Caki2 (cell line): Measurements from ENCODE around the gene TPPP. TPM values are rescaled to one million over a fixed set of nuclear protein-coding genes. Genes with fewer than 3 reads are reported as not detected.
"Not testable (repeated sequence)": the region's sequence is repeated elsewhere in the genome, so short reads cannot be mapped to it uniquely, and the experiment has no call there.

Experiments
- DNase-seq: peaks from one replicate; pipeline ENCODE4 v3.0.0-alpha.2; 2015; ENCODE audit warnings: low read depth
- in situ Hi-C: cut with HindIII; loops from 2 replicates; pipeline ENCODE4 v1.10.0; 2016; ENCODE audit warnings: low sequenced_read_pairs, low pct_unique_long_range_greater_than_20kb, mixed read lengths
- total RNA-seq: library from RNA; depleted of rRNA; stranded (reverse); fragments of >200 nt; shearing (Covaris generic); gene quantifications from 2 replicates; pipeline ENCODE4 v1.2.3, GENCODE V29; 2014; ENCODE audit warnings: low replicate concordance

Gene TPPP
- total RNA-seq, 1 experiment from 2014 or later: 0.34 TPM

DNA sequence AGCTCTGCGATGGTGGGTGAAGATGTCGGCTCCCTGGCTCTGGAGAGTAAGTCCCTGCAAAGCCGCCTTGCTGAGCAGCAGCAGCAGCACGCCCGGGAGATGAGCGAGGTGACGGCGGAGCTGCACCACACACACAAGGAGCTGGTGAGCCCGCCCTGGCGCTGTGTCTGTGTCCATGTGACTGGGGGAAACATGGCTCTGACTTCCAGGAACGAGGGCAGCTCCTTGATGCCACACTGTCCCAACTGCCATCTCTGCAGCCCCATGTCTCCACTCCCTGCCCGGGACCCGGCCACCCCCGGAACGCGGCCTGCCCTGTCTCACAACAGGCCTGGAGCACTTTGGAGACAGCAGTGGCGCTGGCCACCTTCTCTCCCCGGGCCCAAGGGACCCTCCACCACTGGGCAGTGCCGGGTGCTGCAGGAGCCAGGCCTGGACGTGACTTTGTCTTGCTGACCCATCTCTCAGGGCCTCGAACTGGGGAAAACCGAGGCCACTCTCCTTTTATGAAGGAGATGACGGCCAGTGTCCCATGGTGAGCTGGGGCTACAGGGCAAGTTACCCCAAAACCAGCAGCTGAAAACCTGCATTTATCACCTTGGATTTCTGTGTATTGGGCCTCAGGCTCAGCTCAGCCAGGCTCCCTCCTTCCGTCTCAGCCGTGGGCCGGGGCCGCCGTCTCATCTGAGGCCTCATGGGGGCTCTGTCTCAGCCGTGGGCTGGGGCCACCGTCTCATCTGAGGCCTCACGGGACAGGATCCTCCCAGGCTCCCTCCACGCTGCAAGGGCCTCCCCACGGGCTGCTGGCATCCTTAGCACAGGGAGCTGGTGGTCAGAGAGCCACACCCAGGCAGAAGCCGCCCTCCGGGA is 52.5 kb downstream of the TPPP start:
- no peak for DNase-seq
- in situ Hi-C loops: no loop called here

DNA sequence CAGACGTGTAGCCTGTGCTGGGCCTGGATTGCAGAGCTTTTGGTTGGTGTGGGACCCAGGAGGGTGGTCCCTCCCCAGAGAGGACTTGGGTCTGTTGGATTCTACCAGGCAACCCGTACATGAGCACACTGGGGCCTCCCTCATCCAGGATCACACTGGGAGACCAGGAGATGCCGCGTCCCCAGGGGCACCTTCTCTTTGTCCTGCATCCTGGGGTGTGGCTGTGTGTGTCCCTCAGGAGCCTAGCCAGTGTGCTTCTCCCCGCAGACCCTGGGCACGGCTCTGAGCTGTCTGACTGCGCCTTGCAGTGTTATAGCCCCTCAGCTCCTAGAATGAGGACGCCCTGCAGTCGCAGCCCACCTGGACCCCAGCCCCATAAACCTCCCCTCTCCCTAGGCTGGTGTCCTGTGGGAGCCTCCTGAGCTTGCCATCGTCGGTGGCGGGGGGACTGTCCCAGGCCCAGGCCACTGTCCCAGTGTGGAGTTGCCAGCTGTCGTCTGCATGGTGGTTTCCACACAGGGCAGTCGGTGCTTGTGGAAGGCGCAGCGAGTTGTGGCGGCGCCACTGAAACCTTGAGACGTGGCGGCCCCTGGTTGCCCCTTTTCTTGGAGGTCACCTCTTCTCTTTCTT is 53.5 kb downstream of the TPPP start:
- in situ Hi-C loops: no loop called here
- DNase-seq: no peak

DNA sequence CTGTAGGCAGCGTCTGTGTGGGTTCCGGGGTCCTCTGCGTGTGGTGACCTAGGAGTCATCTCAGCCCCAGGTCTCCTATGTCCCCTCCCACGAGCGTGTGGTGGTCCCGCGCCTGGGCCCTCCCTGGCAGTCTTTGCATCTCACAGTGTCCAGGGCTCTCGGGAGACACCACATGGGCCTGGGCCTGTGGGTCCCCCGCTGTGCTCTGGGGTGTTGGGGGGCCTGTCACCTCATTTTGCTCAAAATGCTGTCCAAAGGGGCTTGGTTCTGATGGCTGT is 54.0 kb downstream of the TPPP start:
- in situ Hi-C loops: no loop called here
- no peak for DNase-seq

DNA sequence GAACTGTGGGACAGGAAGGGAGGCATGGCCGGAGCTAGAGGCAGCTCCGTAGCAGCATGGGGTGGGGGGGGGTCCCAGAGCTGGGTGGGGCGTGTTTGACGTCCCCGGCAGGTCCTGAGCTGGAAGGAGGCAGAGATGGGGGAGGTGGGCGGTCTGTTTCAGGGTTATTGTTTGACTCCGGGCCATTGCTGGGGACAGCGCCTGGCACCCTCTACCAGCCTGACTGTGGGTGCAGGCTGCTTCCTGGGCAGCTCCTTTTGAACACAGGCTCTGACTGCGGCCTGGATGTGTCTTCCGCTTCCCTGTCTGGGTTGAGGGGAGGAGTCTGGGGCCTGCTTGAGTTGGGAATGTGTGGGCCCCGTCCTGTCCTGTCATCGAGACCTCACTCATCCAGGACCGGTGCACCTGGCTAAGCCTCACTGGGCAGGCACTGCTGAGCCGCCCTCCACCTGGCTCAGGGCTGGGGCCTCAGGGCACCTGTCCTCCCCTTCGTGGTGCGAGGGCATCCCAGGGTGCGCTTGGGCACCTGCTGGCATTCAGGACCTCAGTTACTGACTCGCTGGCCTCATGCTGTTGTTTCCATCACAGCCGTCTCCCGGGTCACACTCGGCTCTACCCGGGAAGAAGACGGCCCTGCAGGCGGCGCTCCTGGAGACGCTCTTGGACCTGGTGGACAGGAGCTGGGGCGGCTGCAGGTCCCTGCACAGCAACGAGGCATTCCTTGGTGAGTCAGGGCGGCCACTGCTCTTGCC is 54.5 kb downstream of the TPPP start:
- in situ Hi-C loops: no loop called here
- DNase-seq: no peak

DNA sequence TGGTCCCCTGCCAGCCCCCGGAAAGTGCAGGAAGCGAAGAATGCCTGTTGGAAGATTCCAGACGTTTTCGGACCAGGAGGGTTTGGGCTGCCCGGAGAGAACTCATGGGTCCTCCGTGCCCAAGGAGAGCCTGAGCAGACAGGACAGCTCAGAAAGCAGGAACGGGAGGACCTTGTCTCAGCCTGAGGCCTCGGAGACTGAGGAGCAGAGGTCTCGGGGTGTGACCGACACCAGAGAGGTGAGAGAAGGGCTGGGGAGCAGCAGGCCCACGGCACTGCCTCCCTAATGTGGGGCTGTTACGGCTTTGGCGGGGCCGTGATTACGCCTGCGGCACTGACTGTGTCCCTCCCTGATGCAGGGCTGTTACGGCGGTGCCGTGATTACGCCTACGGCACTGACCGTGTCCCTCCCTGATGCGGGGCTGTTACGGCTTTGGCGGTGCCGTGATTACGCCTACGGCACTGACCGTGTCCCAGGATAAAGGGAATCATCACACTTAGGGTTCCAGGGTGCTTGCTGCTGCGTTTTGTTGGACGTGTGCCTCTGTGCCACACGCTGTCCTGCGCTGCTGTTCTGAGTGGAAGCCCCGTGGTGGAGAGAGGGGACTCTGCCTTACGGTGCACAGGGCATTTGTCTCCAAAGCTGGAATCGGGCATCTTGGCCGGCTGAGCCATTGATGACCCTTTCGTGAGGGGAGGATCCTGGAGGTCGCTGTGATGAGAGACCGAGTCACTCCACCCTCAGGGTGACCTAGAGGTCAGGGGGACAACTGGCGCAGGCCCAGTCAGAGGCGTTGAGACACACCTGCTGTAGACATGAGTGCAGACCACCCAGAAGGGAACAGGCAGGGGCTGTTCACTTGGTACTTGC is 55.3 kb downstream of the TPPP start:
- no peak for DNase-seq
- in situ Hi-C loops: no loop called here

DNA sequence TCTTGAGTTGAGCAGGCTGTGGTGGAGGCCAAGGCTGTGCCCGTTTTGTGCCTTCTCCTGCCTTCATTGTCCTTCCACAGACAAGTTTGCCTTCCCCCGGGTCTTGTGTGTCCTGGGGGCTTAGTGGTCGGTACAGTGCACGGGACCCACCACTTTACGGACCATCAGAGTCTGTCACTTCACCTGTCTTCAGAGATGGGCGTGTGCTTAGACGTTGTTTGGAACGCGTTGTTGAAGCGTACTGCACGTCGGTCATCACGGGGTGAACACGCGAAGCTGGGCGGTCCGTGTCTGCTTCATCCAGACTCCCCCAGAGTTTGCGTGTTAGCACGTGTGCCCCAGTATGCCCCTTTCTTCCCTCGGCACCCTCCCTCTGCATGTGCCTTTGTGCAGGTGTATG is 56.2 kb downstream of the TPPP start:
- in situ Hi-C loops: no loop called here
- DNase-seq: no peak

DNA sequence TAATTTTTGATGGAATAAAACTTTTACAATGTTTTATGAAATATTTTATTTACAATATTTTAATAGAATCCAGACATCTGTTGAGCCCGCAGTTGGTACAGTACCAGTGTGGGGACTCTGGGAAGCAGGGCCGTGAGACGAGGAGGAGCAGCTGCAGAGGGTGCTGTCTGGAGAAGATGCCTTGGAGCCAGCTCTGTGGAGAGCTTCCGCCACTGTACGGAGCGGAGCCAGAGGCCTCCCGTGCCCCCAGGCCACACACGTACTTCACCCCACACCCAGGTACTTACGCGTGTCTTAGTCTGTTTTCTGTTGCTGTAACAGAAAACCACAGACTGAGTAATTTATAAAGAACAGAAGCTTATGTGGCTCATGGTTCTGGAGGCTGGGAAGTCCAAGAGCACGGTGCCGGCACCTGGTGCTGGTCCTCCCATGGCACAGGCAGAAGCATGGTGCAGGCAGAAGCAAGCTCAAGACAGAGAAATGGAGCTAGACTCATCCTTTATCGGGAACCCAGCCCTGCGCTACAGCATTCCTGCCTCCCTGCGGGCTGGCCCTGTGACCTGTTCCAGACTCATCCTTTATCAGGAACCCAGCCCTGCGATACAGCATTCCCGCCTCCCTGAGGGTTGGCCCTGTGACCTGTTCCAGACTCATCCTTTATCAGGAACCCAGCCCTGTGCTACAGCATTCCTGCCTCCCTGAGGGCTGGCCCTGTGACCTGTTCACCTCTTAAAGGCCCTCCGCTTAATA is 57.7 kb downstream of the TPPP start:
- in situ Hi-C loops: no loop called here

DNA sequence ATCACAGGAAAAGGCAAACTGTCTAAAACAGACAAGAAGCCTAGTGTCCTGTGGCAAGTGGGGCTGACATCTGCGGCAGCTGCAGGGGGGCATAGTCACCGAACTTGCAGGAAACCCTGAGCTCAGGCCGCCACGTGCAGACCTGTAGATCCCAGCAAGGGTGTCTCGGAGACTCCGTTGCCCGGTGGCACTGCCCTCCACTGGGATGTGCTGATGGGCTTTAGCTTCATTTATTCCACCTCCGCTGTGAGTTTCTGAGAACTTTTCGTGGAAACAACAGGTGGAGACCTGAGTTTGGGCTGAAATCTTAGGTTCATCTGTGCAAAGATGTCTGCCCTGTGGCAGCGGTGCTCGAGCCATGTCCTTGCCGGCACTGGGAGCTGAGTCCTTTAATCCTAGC is 59.0 kb downstream of the TPPP start:
- in situ Hi-C loops: no loop called here
- DNase-seq: no peak

More for the DNA sequence above, 57.7 kb downstream of the TPPP start:
- no peak for DNase-seq

DNA sequence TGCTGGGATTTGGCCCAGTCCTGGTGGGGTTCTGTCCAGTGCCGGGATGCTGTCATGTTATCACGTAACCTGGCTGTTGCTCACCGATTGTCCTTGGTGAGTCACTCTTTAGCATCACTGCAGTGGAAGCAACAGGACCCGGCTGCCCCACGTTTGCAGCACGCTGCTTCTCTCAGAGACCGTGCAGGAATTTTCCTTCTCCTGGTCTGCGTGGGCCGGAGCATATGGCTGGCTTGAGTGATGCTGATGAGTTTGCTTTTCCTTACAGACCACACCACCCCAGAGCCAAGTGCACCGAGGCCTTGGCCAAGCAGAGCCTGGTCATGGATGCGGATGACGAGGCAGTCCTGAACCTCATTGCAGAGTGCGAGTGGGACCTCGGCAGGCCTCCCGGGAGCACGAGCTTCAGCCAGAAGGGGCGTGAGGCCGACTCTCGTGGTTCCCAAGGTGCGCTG is 59.6 kb downstream of the TPPP start:
- in situ Hi-C loops: no loop called here
- no peak for DNase-seq

DNA sequence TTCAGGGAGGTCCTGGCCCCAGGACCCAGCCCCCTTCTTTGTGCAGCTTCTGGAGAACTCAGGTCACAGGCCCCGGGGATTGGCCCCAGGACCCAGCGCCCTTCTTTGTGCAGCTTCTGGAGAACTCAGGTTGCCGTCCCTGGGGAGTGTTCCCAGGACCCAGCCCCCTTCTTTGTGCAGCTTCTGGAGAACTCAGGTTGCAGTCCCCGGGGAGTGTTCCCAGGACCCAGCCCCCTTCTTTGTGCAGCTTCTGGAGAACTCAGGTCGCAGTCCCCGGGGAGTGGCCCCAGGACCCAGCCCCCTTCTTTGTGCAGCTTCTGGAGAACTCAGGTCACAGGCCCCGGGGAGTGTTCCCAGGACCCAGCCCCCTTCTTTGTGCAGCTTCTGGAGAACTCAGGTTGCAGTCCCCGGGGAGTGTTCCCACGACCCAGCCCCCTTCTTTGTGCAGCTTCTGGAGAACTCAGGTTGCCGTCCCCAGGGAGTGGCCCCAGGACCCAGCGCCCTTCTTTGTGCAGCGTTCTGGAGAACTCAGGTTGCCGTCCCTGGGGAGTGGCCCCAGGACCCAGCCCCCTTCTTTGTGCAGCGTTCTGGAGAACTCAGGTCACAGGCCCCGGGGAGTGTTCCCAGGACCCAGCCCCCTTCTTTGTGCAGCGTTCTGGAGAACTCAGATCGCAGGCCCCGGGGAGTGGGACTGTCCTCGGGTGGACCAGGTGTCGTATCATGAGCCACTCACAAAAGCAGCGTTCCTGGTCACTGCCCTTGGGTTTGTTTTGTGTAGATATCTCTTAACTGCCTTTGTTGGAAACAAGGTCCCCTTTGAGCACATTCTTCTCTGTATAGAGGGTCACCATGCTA is 64.6 kb downstream of the TPPP start:
- in situ Hi-C loops, DNase-seq: not testable (repeated sequence)

DNA sequence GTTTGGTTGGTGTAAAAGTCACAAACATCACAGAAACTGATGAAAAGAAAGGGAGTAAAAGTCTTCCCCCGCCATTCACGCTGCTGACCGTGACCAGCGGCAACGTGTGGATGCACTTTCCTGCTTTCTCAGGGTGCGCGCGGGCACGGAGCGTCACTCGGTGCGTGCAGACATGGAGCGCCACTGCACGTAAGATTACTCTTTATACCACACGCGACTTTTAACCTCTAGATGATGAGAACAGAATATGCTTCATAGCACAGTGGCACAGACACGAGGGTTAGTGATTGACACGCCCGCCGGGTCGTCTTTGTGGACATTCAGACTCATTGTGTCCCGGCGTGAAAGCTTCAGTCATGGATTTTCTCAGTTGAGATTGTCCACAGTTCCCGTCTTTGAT is 65.3 kb downstream of the TPPP start:
- DNase-seq: no peak
- in situ Hi-C loops: no loop called here

DNA sequence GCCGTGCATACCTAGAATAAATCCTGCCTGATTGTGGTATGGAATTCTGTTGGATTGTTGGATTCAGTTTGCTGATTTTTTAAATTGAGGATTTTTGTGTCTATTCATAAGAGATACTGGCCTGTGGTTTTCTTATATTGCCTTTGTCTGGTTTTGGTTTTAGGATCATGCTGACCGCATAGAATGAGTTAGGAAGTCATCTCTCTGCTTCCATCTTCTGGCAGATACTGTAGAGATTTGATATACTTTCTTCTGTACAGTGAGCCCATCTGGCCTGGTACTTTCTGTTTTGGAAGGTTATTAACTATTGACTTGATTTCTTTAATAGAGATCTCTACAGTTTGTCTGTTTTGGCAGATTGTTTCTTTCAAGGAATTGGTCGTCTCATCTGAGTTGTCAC is 66.3 kb downstream of the TPPP start:
- DNase-seq: no peak
- in situ Hi-C loops: no loop called here

DNA sequence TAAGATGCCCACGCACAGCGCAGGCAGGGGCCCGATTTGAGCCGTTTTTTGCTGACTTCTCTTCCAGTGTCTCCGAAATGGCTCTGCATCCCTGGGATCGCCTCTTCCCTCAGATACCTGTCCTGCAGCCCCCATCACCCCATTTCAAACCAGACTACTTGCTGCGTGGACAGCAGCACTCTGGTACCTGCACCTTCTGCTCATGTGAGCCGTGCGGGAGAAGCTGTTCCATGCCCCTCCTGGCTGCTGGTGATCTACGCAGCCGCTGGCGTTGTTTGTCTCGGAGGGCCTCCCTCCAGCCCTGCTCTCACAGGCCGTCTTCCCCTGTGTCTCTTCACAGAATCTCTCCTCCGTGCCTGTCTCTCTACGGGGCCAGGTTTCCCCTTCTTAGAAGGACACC is 67.6 kb downstream of the TPPP start:
- in situ Hi-C loops: no loop called here
- DNase-seq: no peak

DNA sequence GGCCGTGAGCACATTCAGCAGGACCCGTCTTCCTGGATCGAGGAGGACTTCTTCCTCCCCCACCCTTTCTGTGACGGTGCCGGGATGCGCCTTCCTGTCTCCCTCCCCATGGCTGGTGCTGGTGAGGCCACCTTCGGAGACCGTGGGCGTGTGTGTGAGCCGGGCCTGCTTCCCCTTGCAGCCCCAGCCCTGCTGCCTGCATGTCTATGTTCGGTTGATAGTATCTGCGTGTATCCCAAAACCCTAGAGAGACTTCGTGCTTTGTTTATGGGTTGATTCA is 68.3 kb downstream of the TPPP start:
- no peak for DNase-seq
- in situ Hi-C loops: no loop called here

DNA sequence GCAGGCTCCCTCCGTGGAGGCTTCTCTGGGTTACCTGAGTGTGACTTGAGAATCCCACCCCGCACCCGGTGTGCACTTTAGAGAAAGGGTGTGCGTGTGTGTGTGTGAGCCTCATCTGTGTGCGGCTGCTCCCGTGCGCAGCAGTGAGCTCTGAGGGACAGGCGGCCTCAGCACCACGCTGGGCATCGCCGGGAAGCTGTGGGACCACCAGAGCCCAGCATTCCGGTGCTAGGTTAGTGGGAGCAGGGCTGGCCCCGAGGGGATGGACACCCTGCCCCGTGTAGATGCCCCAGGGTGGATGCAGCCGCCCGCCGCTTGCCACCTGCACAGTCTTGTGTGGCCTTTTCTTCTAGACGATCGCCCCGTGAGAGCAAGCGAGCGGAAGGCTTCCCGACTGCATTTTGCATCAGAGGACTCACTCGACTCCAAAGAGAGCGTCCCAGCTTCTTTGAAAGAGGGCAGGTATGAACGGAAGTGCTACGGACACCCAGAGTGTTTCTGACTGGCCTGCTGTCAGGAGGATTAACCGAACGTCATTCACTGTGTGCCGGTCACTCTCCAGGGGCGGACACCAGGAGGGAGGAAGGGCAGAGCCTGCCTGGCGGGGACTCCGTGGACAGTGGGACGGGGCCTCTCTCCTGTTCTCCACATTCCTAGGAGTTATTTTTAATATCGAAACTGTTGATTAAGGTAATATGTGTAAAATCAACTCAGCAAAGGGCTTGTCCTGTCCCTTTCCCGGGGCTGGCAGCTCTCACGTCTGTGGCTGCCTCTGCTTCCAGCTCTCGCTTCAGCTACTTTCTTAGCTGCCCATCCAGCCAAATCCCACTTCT is 68.8 kb downstream of the TPPP start:
- DNase-seq: no peak
- in situ Hi-C loops: no loop called here

DNA sequence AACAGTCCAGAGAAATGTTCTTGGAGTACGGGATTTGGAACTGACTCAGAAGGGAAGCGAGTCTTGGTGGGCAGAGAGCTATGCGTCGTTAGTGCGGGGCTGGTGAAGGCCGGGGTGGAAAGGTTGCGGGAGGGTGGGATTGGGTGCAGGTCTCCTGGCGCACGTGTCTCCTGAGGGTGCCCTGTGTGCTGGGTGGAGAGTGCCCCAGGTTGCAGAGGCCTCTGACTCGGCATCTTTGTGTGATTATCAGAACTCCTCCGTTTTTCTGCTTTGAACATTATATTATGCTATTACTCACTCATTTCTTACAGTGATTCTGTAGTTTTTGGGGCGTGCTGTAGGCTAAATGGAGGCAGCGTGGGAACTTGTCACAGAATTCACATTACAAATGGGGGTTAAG is 69.6 kb downstream of the TPPP start:
- no peak for DNase-seq
- in situ Hi-C loops: no loop called here
